DMS79 treated with DMSO at 0.1 percent for 48 hours (cell line): ENCODE data around the gene OSBPL5.

Experiments used
- DNase-seq: peaks from one replicate; lab custom pipeline; 2025; lab: John Stamatoyannopoulos, UW

OSBPL5 gene

GRCh38 chr11:3133261-3134217 is 31.6 kb downstream of the OSBPL5 start:
- DNase-seq = no peak

GRCh38 chr11:3132831-3133260 is 32.3 kb downstream of the OSBPL5 start:
- DNase-seq = no peak

GRCh38 chr11:3132271-3132781 is 32.8 kb downstream of the OSBPL5 start:
- no peak for DNase-seq

- no peak for DNase-seq
Observed at GRCh38 chr11:3131330-3131941, 33.7 kb downstream of the OSBPL5 start.

GRCh38 chr11:3130269-3131071 is 34.6 kb downstream of the OSBPL5 start:
- no peak for DNase-seq

GRCh38 chr11:3129591-3130268 is 35.4 kb downstream of the OSBPL5 start:
- no peak for DNase-seq

GRCh38 chr11:3129181-3129590 is 35.9 kb downstream of the OSBPL5 start:
- no peak for DNase-seq

GRCh38 chr11:3128356-3129180 is 36.5 kb downstream of the OSBPL5 start:
- DNase-seq = no peak

GRCh38 chr11:3127706-3128355 is 37.3 kb downstream of the OSBPL5 start:
- DNase-seq = no peak

- no peak for DNase-seq
Observed at GRCh38 chr11:3126901-3127691, 38.0 kb downstream of the OSBPL5 start.

GRCh38 chr11:3126207-3126865 is 38.8 kb downstream of the OSBPL5 start:
- no peak for DNase-seq

GRCh38 chr11:3124821-3125220 is 40.3 kb downstream of the OSBPL5 start:
- DNase-seq = no peak

- no peak for DNase-seq
Observed at GRCh38 chr11:3123761-3124733, 41.1 kb downstream of the OSBPL5 start.

- peak; percentile 82 for DNase-seq
Observed at GRCh38 chr11:3123305-3123704, 41.8 kb downstream of the OSBPL5 start.

GRCh38 chr11:3122775-3123201 is 42.3 kb downstream of the OSBPL5 start:
- DNase-seq = no peak

- no peak for DNase-seq
Observed at GRCh38 chr11:3121931-3122774, 43.0 kb downstream of the OSBPL5 start.

- DNase-seq = no peak
Observed at GRCh38 chr11:3121416-3121815, 43.7 kb downstream of the OSBPL5 start.
